Testis (tissue), 2 donors: ENCODE data around the gene TRIO.

Source experiments
- CTCF ChIP-seq, 3 experiments: fragments of 450-650 bp in 2 of 3; fragments of 200-600 bp in 1 of 3; sonication (generic) in 1 of 3; IDR thresholded peaks; one replicate each; pipeline ENCODE4 v1.5.1; 2016 to 2019; ENCODE audit warnings: antibody characterized with exemption in 3 of 3, mild to moderate bottlenecking in 2 of 3, moderate library complexity in 1 of 3
- POLR2A ChIP-seq: fragments of 450-650 bp; IDR thresholded peaks from one replicate; pipeline ENCODE4 v1.6.1; 2017; ENCODE audit warnings: antibody characterized with exemption, mild to moderate bottlenecking, moderate library complexity

- TF ChIP-seq POLR2A (no peak), CTCF (IDR thresholded peaks at IDR 0.05) (no peak)
These were observed 96.8 kb downstream of the TRIO start for GRCh38 chr5:14239951-14240350.
